Fibroblast of skin of back (primary cell): ENCODE data around the gene CLPX.
"Not testable (repeated sequence)": the region's sequence is repeated elsewhere in the genome, so short reads cannot be mapped to it uniquely, and the experiment has no call there.

ENCODE experiments used
- DNase-seq: peaks from one replicate; pipeline ENCODE4 v3.0.0-alpha.2; 2013

Gene CLPX

DNA sequence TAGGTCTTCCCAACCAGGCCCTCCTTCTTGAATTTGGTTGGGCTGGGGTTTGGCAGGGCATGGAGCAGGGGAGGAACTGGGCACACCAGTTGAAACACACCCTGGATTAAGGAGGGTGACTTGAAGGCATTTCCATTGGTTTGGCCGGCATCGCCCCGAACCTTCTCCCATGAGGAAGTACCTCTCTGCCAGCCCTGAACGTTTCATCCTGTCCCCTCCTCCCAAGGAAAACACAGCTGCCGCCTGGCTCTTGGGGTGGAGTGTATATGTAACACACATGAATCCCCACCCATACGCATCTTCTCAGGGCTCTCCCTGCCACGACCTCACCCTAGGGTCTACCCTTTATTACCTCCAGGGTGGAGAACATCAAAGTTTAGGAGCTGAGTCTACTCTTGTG, 84.7 kb downstream of the CLPX start:
- DNase-seq, result no peak

DNA sequence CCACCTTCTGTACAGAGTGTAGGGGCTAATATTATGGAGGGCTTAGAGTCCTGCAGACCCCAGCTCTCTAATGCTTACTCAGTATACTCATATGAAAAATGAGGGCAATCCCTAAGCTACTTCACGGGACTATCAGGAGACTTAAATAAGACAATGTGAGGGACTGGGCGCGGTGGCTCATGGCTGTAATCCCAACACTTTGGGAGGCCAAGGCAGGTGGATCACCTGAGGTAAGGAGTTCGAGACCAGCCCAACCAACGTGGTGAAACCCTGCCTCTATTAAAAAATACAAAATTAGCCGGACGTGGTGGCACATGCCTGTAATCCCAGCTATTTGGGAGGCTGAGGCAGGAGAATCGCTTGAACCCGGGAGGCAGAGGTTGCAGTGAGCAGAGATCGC, 85.3 kb downstream of the CLPX start:
- not testable (repeated sequence) for DNase-seq

- no peak for DNase-seq
Measured at GRCh38 chr15:65099336-65099735, 85.8 kb downstream of the CLPX start.
